Endothelial cell of umbilical vein (primary cell): ENCODE data around the gene AHNAK2.
"Not testable (repeated sequence)": the region's sequence is repeated elsewhere in the genome, so short reads cannot be mapped to it uniquely, and the experiment has no call there.

ENCODE experiments used
- EZH2 ChIP-seq: IDR thresholded peaks from 2 replicates; pipeline ENCODE4 v1.6.1; 2012; ENCODE audit warnings: borderline replicate concordance, low read depth, mild to moderate bottlenecking, moderate library complexity, low read length, inconsistent platforms; ENCODE audit not compliant: severe bottlenecking
- FOS ChIP-seq: IDR thresholded peaks from 2 replicates; pipeline ENCODE4 v1.6.1; 2011; ENCODE audit warnings: mild to moderate bottlenecking, low read length, moderate library complexity, borderline replicate concordance; ENCODE audit not compliant: insufficient read depth
- GATA2 ChIP-seq: IDR thresholded peaks from 2 replicates; pipeline ENCODE4 v1.7.0; 2011; ENCODE audit warnings: low read depth, mild to moderate bottlenecking, moderate library complexity, mixed read lengths, low read length; ENCODE audit not compliant: insufficient read length, insufficient read depth
- JUN ChIP-seq: IDR thresholded peaks from 2 replicates; pipeline ENCODE4 v1.6.1; 2011; ENCODE audit warnings: borderline replicate concordance, low read depth; ENCODE audit not compliant: insufficient read length, insufficient read depth
- MYC ChIP-seq: IDR thresholded peaks from one replicate; pipeline ENCODE4 v1.6.1; 2011; ENCODE audit warnings: mild to moderate bottlenecking, low read depth, low read length
- POLR2A ChIP-seq: IDR thresholded peaks from 2 replicates; pipeline ENCODE4 v1.6.1; 2012; ENCODE audit warnings: low read depth, mild to moderate bottlenecking, control low read depth, low read length
- POLR2AphosphoS5 ChIP-seq: IDR thresholded peaks from 2 replicates; pipeline ENCODE4 v1.6.1; 2012; ENCODE audit warnings: low read depth, mild to moderate bottlenecking, control low read depth, low read length, moderate library complexity; ENCODE audit not compliant: insufficient read depth
- TF ChIP-seq, protein P1 (sequence below), 2 donors: IDR thresholded peaks; 1 replicate in 1 of 2; 2 replicates in 1 of 2; pipeline ENCODE4 v1.5.1; 2011; ENCODE audit warnings: low read length in 2 of 2, mild to moderate bottlenecking in 2 of 2, moderate library complexity in 2 of 2, control low read depth in 1 of 2, inconsistent platforms in 1 of 2, low read depth in 1 of 2; ENCODE audit not compliant: insufficient read depth in 1 of 2; ENCODE audit errors: extremely low read depth in 1 of 2
- TF ChIP-seq, protein P2 (sequence below): IDR thresholded peaks from 2 replicates; pipeline ENCODE4 v1.6.1; 2011; ENCODE audit not compliant: insufficient read depth, insufficient read length

DNA sequence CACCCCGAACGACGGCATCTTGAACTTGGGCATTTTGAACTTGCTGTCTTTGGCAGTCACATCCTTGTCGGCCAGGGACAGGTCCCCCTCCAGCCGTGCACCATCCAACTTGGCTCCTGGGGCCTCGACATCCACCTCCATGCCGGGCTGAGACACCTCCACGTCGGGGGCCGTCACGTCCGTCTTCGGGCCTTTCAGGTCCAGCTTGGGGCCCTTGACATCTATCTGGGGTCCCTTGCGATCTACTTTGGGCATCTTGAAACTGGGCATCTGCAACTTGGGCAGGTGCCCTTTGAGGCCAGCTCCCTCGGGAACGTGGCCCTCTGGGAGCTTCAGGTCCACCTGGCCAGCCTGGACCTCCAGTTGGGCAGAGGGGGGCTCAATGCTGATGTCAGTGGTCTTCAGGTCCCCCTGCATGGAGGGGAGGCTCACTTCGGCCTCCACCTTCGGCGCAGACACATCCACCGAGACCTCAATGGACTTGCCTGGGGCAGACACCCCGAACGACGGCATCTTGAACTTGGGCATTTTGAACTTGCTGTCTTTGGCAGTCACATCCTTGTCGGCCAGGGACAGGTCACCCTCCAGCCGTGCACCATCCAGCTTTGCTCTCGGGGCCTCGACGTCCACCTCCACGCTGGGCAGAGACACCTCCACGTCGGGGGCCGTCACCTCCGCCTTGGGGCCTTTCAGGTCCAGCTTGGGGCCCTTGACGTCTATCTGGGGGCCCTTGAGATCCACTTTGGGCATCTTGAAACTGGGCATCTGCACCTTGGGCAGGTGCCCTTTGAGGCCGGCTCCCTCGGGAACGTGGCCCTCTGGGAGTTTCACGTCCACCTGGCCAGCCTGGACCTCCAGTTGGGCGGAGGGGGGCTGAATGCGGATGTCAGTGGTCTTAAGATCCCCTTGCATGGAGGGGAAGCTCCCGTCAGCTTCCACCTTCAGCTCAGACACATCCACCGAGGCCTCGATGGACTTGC lies 31.9 kb downstream of the AHNAK2 start:
- TF ChIP-seq, protein P1, sequence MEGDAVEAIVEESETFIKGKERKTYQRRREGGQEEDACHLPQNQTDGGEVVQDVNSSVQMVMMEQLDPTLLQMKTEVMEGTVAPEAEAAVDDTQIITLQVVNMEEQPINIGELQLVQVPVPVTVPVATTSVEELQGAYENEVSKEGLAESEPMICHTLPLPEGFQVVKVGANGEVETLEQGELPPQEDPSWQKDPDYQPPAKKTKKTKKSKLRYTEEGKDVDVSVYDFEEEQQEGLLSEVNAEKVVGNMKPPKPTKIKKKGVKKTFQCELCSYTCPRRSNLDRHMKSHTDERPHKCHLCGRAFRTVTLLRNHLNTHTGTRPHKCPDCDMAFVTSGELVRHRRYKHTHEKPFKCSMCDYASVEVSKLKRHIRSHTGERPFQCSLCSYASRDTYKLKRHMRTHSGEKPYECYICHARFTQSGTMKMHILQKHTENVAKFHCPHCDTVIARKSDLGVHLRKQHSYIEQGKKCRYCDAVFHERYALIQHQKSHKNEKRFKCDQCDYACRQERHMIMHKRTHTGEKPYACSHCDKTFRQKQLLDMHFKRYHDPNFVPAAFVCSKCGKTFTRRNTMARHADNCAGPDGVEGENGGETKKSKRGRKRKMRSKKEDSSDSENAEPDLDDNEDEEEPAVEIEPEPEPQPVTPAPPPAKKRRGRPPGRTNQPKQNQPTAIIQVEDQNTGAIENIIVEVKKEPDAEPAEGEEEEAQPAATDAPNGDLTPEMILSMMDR (IDR thresholded peaks at IDR 0.05; ENCODE audit: extremely low read depth in 1 of 2, insufficient read depth in 1 of 2, low read depth in 1 of 2, low read length in 2 of 2): not testable (repeated sequence)
- TF ChIP-seq POLR2A, POLR2AphosphoS5, EZH2, GATA2, MYC, FOS, JUN: not testable (repeated sequence)
- TF ChIP-seq, protein P2, sequence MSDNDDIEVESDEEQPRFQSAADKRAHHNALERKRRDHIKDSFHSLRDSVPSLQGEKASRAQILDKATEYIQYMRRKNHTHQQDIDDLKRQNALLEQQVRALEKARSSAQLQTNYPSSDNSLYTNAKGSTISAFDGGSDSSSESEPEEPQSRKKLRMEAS: not testable (repeated sequence)
